PC-9 (cell line): ENCODE measurements around the gene ITGA6. TPM values are rescaled to one million over a fixed set of nuclear protein-coding genes. Genes with fewer than 3 reads are reported as not detected.

ENCODE experiments used
- BruUV-seq: library from RNA; stranded (reverse); fragments of 400-500 nt; replicated peaks from 2 replicates; lab custom pipeline; 2021; lab: Mats Ljungman, UMichigan
- CTCF ChIA-PET: fragments of 300-600 bp; sonication (Branson Sonifier 250); formaldehyde crosslinking; loops from one replicate; lab custom pipeline; 2022; ENCODE audit warnings: antibody characterized with exemption; lab: Charles Lee
- POLR2A ChIA-PET: fragments of 300-600 bp; sonication (Branson Sonifier 250); formaldehyde crosslinking; loops from one replicate; lab custom pipeline; 2022; ENCODE audit warnings: antibody characterized with exemption; ENCODE audit not compliant: unreplicated experiment; lab: Charles Lee
- DNase-seq, 2 experiments: peaks; one replicate each; pipeline versions ENCODE4 v3.0.0 to v3.0.0-alpha.2; 2015 to 2022; ENCODE audit warnings: mixed read lengths in 1 of 2
- H2AFZ ChIP-seq: fragments of 200-600 bp; sonication (generic); 2 replicates; pipeline ENCODE4 v1.8.1; 2017; ENCODE audit warnings: antibody characterized with exemption
- H3F3A ChIP-seq: fragments of 200-600 bp; sonication (generic); 2 replicates; pipeline ENCODE4 v1.8.1; 2017; ENCODE audit warnings: antibody characterized with exemption, mild to moderate bottlenecking, low read depth; ENCODE audit not compliant: insufficient read depth
- H3K27ac ChIP-seq: fragments of 200-600 bp; sonication (generic); 2 replicates; pipeline ENCODE4 v1.6.1; 2016; ENCODE audit warnings: mixed run types
- H3K27me3 ChIP-seq: fragments of 200-600 bp; sonication (generic); 2 replicates; pipeline ENCODE4 v1.6.1; 2016; ENCODE audit warnings: low read depth, mixed run types; ENCODE audit not compliant: insufficient read depth
- H3K36me3 ChIP-seq: fragments of 200-600 bp; sonication (generic); 2 replicates; pipeline ENCODE4 v1.6.1; 2016; ENCODE audit warnings: low read depth, mixed run types
- H3K4me1 ChIP-seq: fragments of 200-600 bp; sonication (generic); replicated peaks from 2 replicates; pipeline ENCODE4 v1.6.1; 2016; ENCODE audit warnings: mixed run types; ENCODE audit not compliant: insufficient read depth
- H3K4me2 ChIP-seq: fragments of 200-600 bp; sonication (generic); 2 replicates; pipeline ENCODE4 v1.6.1; 2017; ENCODE audit warnings: mixed run types
- H3K4me3 ChIP-seq: fragments of 200-600 bp; sonication (generic); 2 replicates; pipeline ENCODE4 v1.6.1; 2016; ENCODE audit warnings: mixed run types
- H3K79me2 ChIP-seq: fragments of 200-600 bp; sonication (generic); 2 replicates; pipeline ENCODE4 v1.6.1; 2017; ENCODE audit warnings: low read depth, mixed run types
- H3K9me2 ChIP-seq: fragments of 200-600 bp; sonication (generic); 2 replicates; pipeline ENCODE4 v1.8.1; 2017; ENCODE audit warnings: mild to moderate bottlenecking; ENCODE audit not compliant: insufficient read depth
- H3K9me3 ChIP-seq: fragments of 200-600 bp; sonication (generic); 2 replicates; pipeline ENCODE4 v1.8.1; 2016; ENCODE audit warnings: low read depth; ENCODE audit not compliant: insufficient read depth
- H4K20me1 ChIP-seq: fragments of 200-600 bp; sonication (generic); 2 replicates; pipeline ENCODE4 v1.8.1; 2017; ENCODE audit not compliant: insufficient read depth
- EZH2 ChIP-seq: fragments of 200-600 bp; sonication (generic); IDR thresholded peaks from 2 replicates; pipeline ENCODE4 v1.8.0; 2017; ENCODE audit warnings: antibody characterized with exemption, low read depth
- intact Hi-C: fragments of 100-400 bp; cut with micrococcal nuclease; formaldehyde crosslinking; loops from one replicate; pipeline ENCODE4 v1.10.0; 2022; ENCODE audit not compliant: unreplicated experiment
- total RNA-seq: library from RNA; stranded (reverse); gene quantifications from 2 replicates; pipeline ENCODE4 v1.2.3, GENCODE V29; 2021
- TF ChIP-seq, protein P1 (sequence below): fragments of 200-600 bp; sonication (generic); conservative IDR thresholded peaks from 2 replicates; pipeline ENCODE4 v1.6.1; 2017; ENCODE audit warnings: mixed run types, antibody characterized with exemption, mild to moderate bottlenecking, moderate library complexity

ITGA6 gene
- total RNA-seq, 1 experiment from 2014 or later = 213 TPM

DNA sequence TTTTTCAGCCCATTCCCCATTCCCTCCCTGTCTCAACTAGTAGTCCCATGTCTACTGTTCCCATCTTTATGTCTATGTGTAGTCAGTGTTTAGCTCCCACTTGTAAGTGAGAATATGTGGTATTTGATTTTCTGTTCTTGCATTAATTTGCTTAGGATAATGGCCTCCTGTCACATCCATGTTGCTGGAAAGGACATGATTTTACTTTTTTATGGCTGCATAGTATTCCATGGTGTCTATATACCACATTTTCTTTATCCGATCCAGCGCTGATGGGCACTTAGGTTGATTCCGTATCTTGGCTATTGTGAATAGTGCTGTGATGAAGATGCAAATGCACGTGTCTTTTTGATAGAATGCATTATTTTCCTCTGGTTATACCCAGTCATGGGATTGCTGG, 21.7 kb upstream of the ITGA6 start:
- Histone ChIP-seq H3K9me3 (no peaks in the 10 kb centered on the region), H3K4me1 (peaks cover 17% of the 10 kb centered on the region), H3K9me2 (no peaks in the 10 kb centered on the region), H4K20me1 (no peaks in the 10 kb centered on the region), H3K4me2 (no peak overlapping the region), H3K27ac (no peak overlapping the region), H3K4me3 (no peak overlapping the region), H3K27me3 (no peaks in the 10 kb centered on the region), H3K36me3 (no peaks in the 10 kb centered on the region), H2AFZ (no peak overlapping the region), H3K79me2 (no peaks in the 10 kb centered on the region), H3F3A (peaks cover 7% of the 10 kb centered on the region)
- CTCF ChIA-PET = no interaction called here
- TF ChIP-seq, protein P1, sequence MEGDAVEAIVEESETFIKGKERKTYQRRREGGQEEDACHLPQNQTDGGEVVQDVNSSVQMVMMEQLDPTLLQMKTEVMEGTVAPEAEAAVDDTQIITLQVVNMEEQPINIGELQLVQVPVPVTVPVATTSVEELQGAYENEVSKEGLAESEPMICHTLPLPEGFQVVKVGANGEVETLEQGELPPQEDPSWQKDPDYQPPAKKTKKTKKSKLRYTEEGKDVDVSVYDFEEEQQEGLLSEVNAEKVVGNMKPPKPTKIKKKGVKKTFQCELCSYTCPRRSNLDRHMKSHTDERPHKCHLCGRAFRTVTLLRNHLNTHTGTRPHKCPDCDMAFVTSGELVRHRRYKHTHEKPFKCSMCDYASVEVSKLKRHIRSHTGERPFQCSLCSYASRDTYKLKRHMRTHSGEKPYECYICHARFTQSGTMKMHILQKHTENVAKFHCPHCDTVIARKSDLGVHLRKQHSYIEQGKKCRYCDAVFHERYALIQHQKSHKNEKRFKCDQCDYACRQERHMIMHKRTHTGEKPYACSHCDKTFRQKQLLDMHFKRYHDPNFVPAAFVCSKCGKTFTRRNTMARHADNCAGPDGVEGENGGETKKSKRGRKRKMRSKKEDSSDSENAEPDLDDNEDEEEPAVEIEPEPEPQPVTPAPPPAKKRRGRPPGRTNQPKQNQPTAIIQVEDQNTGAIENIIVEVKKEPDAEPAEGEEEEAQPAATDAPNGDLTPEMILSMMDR = no peak
- no peak for TF ChIP-seq EZH2
- no TSS peak for BruUV-seq
- no peak for DNase-seq
- POLR2A ChIA-PET = no interaction called here
- intact Hi-C loops = loop anchor here (5.0 kb wide), 1 partner anchor 63 kb away; no protein-coding TSS in a partner anchor

DNA sequence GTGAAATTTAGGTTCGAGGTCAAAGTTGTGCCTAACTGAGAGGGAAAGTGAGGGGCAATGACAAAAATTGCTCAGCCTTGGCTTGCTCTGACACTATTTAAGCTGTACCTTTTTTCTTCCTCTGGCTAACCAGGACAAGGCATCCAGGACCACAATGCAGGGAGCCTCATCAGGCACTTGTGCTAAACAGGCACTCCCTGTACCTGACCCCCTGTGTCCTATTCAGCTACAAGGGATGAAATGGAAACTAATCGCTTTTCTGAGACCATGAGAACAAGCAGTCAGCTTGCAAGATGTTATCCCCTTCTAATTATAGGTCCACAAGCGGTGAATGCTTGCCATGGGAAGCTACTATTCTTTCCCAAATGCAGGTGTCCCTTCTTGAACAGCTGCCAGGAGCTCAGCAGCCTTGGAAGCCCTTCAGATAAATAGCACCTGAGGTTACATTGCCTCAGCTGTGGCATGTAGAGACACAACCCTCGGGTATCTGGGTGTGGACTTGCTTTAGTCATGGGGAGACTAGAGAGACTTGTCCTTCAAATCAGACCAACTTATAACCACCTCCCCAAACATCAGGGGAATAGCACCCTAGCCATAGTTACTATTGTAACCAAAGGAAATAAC, 19.1 kb upstream of the ITGA6 start:
- no TSS peak for BruUV-seq
- no peak for TF ChIP-seq EZH2
- TF ChIP-seq, protein P1 = no peak
- Histone ChIP-seq H3K4me3 (no peak overlapping the region), H3K27ac (no peak overlapping the region), H2AFZ (no peak overlapping the region), H3K4me2 (peak overlapping the region; percentile 21), H3K4me1 (peaks cover 17% of the 10 kb centered on the region), H3F3A (peaks cover 7% of the 10 kb centered on the region), H3K9me2 (no peaks in the 10 kb centered on the region), H3K27me3 (no peaks in the 10 kb centered on the region), H3K9me3 (no peaks in the 10 kb centered on the region), H3K79me2 (no peaks in the 10 kb centered on the region), H3K36me3 (no peaks in the 10 kb centered on the region), H4K20me1 (no peaks in the 10 kb centered on the region)
- ChIA-PET POLR2A (interaction anchor here (0.5 to 0.6 kb wide), 6 partner anchors 13 to 56 kb away, joined by 3 to 6 read pairs (median 3); no protein-coding TSS in a partner anchor), CTCF (no interaction called here)
- intact Hi-C loops = loop anchor here (1.0 to 5.0 kb wide), 5 partner anchors 12 to 159 kb away; no protein-coding TSS in a partner anchor
- peak; percentile 85 to 88 for DNase-seq

DNA sequence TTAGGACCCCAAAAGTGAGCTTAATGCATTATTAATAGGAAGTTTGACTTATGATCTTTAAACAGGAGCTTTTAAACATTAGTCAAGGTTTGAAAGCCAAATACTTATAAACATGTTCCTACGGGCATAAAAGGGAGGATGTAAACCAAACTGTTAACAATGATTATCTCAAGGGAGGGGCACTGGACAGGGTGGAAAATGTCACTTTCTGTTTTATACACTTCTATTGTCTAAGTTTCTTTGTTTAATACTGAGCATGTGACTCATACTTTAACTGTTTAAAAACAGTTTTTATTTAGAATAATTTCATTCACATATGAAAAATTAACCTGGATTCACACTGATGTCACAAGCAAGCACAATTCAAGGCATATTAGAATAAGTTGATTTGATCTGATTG, 18.3 kb upstream of the ITGA6 start:
- intact Hi-C loops = loop anchor here (5.0 kb wide), 1 partner anchor 67 kb away; no protein-coding TSS in a partner anchor
- H3K27me3 ChIP-seq = no peaks in the 10 kb centered on the region
- POLR2A ChIA-PET = no interaction called here
- no peaks in the 10 kb centered on the region for H3K9me3 ChIP-seq
- DNase-seq = no peak
- H3K4me2 ChIP-seq = peak overlapping the region; percentile 21; the same call in 1 of the 2 replicates
- no peaks in the 10 kb centered on the region for H4K20me1 ChIP-seq
- H3K36me3 ChIP-seq = no peaks in the 10 kb centered on the region
- no peak overlapping the region for H3K27ac ChIP-seq
- H3K79me2 ChIP-seq = no peaks in the 10 kb centered on the region
- no peaks in the 10 kb centered on the region for H3K9me2 ChIP-seq
- no peak overlapping the region for H2AFZ ChIP-seq
- TF ChIP-seq, protein P1 = no peak
- CTCF ChIA-PET = interaction anchor here (0.6 kb wide), 1 partner anchor 366 kb away, joined by 6 read pairs; no protein-coding TSS in a partner anchor
- no peak overlapping the region for H3K4me3 ChIP-seq
- peaks cover 17% of the 10 kb centered on the region for H3K4me1 ChIP-seq
- no TSS peak for BruUV-seq
- peaks cover 7% of the 10 kb centered on the region for H3F3A ChIP-seq
